Cortex of kidney (tissue), 1 donor: ENCODE data around the gene MAPKBP1.

Source experiments
- DNase-seq: peaks from one replicate; lab custom pipeline; 2025; lab: John Stamatoyannopoulos, UW

MAPKBP1 gene

GRCh38 chr15:41850482-41851166, 76.3 kb downstream of the MAPKBP1 start:
- no peak for DNase-seq

GRCh38 chr15:41851167-41851523, 76.9 kb downstream of the MAPKBP1 start:
- DNase-seq: no peak

GRCh38 chr15:41851755-41852370, 77.6 kb downstream of the MAPKBP1 start:
- DNase-seq: no peak

- DNase-seq: no peak
These were observed 78.7 kb downstream of the MAPKBP1 start for GRCh38 chr15:41852736-41853590.

- DNase-seq: no peak
These were observed 79.5 kb downstream of the MAPKBP1 start for GRCh38 chr15:41853831-41854230.

- no peak for DNase-seq
These were observed 80.2 kb downstream of the MAPKBP1 start for GRCh38 chr15:41854443-41854842.

- no peak for DNase-seq
These were observed 81.1 kb downstream of the MAPKBP1 start for GRCh38 chr15:41855261-41855961.

GRCh38 chr15:41856262-41856661, 82.0 kb downstream of the MAPKBP1 start:
- no peak for DNase-seq

GRCh38 chr15:41856716-41857115, 82.4 kb downstream of the MAPKBP1 start:
- DNase-seq: no peak

GRCh38 chr15:41857316-41857715, 83.0 kb downstream of the MAPKBP1 start:
- DNase-seq: no peak

GRCh38 chr15:41858756-41859155, 84.5 kb downstream of the MAPKBP1 start:
- no peak for DNase-seq

- no peak for DNase-seq
These were observed 86.0 kb downstream of the MAPKBP1 start for GRCh38 chr15:41860049-41860828.

- no peak for DNase-seq
These were observed 87.6 kb downstream of the MAPKBP1 start for GRCh38 chr15:41861736-41862356.

- no peak for DNase-seq
These were observed 88.3 kb downstream of the MAPKBP1 start for GRCh38 chr15:41862515-41863116.

- DNase-seq: no peak
These were observed 91.3 kb downstream of the MAPKBP1 start for GRCh38 chr15:41865490-41866055.

- DNase-seq: no peak
These were observed 92.0 kb downstream of the MAPKBP1 start for GRCh38 chr15:41866263-41866703.

- no peak for DNase-seq
These were observed 92.7 kb downstream of the MAPKBP1 start for GRCh38 chr15:41866872-41867579.

- DNase-seq: no peak
These were observed 94.0 kb downstream of the MAPKBP1 start for GRCh38 chr15:41868321-41868720.
